ENCODE data around the gene DGKH. TPM values are rescaled to one million over a fixed set of nuclear protein-coding genes. Genes with fewer than 3 reads are reported as not detected.

DGKH gene
- total RNA-seq, 1 experiment from 2014 or later: 19.1 TPM

GRCh38 chr13:42119041-42119440 lies 70.6 kb downstream of the DGKH start:
- no peaks in the 10 kb centered on the region for H3K9me3 Mint-ChIP-seq (ENCODE audit: low read depth, unreplicated experiment)
- H3K27me3 Mint-ChIP-seq (ENCODE audit: unreplicated experiment): no peaks in the 10 kb centered on the region
- peaks cover 8% of the 10 kb centered on the region for H3K4me1 Mint-ChIP-seq (ENCODE audit: low read depth, unreplicated experiment)
- DNase-seq: no peak
- intact Hi-C loops (cut with micrococcal nuclease; ENCODE audit: unreplicated experiment): no loop called here
- no peak overlapping the region for H3K27ac Mint-ChIP-seq (ENCODE audit: unreplicated experiment)
- no TSS peak for BruUV-seq (replicated peaks)
- H3K4me3 Mint-ChIP-seq (ENCODE audit: low read depth, unreplicated experiment): no peak overlapping the region
- CTCF ChIA-PET: no interaction called here
- no peak for TF ChIP-seq CTCF (IDR thresholded peaks at IDR 0.05; ENCODE audit: unreplicated experiment)
- H3K36me3 Mint-ChIP-seq (ENCODE audit: insufficient read depth, unreplicated experiment): no peaks in the 10 kb centered on the region

GRCh38 chr13:42119875-42120274 lies 71.4 kb downstream of the DGKH start:
- H3K27me3 Mint-ChIP-seq (ENCODE audit: unreplicated experiment): no peaks in the 10 kb centered on the region
- no peaks in the 10 kb centered on the region for H3K36me3 Mint-ChIP-seq (ENCODE audit: insufficient read depth, unreplicated experiment)
- CTCF ChIA-PET: no interaction called here
- no TSS peak for BruUV-seq (replicated peaks)
- intact Hi-C loops (cut with micrococcal nuclease; ENCODE audit: unreplicated experiment): no loop called here
- TF ChIP-seq CTCF (IDR thresholded peaks at IDR 0.05; ENCODE audit: unreplicated experiment): no peak
- peaks cover 8% of the 10 kb centered on the region for H3K4me1 Mint-ChIP-seq (ENCODE audit: low read depth, unreplicated experiment)
- H3K4me3 Mint-ChIP-seq (ENCODE audit: low read depth, unreplicated experiment): no peak overlapping the region
- DNase-seq: no peak
- H3K9me3 Mint-ChIP-seq (ENCODE audit: low read depth, unreplicated experiment): no peaks in the 10 kb centered on the region
- H3K27ac Mint-ChIP-seq (ENCODE audit: unreplicated experiment): no peak overlapping the region

- no peaks in the 10 kb centered on the region for H3K4me1 Mint-ChIP-seq (ENCODE audit: low read depth, unreplicated experiment)
- no peaks in the 10 kb centered on the region for H3K27me3 Mint-ChIP-seq (ENCODE audit: unreplicated experiment)
- no peaks in the 10 kb centered on the region for H3K36me3 Mint-ChIP-seq (ENCODE audit: insufficient read depth, unreplicated experiment)
- no peak overlapping the region for H3K4me3 Mint-ChIP-seq (ENCODE audit: low read depth, unreplicated experiment)
- CTCF ChIA-PET: no interaction called here
- intact Hi-C loops (cut with micrococcal nuclease; ENCODE audit: unreplicated experiment): no loop called here
- DNase-seq: no peak
- BruUV-seq (replicated peaks): no TSS peak
- H3K27ac Mint-ChIP-seq (ENCODE audit: unreplicated experiment): no peak overlapping the region
- TF ChIP-seq CTCF (IDR thresholded peaks at IDR 0.05; ENCODE audit: unreplicated experiment): no peak
- H3K9me3 Mint-ChIP-seq (ENCODE audit: low read depth, unreplicated experiment): no peaks in the 10 kb centered on the region
Observed at GRCh38 chr13:42123600-42123999, 75.2 kb downstream of the DGKH start.

- no TSS peak for BruUV-seq (replicated peaks)
- CTCF ChIA-PET: no interaction called here
- DNase-seq: no peak
- no peaks in the 10 kb centered on the region for H3K27me3 Mint-ChIP-seq (ENCODE audit: unreplicated experiment)
- no peaks in the 10 kb centered on the region for H3K36me3 Mint-ChIP-seq (ENCODE audit: insufficient read depth, unreplicated experiment)
- H3K4me1 Mint-ChIP-seq (ENCODE audit: low read depth, unreplicated experiment): no peaks in the 10 kb centered on the region
- H3K4me3 Mint-ChIP-seq (ENCODE audit: low read depth, unreplicated experiment): no peak overlapping the region
- H3K9me3 Mint-ChIP-seq (ENCODE audit: low read depth, unreplicated experiment): no peaks in the 10 kb centered on the region
- no peak for TF ChIP-seq CTCF (IDR thresholded peaks at IDR 0.05; ENCODE audit: unreplicated experiment)
- intact Hi-C loops (cut with micrococcal nuclease; ENCODE audit: unreplicated experiment): no loop called here
- H3K27ac Mint-ChIP-seq (ENCODE audit: unreplicated experiment): no peak overlapping the region
Observed at GRCh38 chr13:42125046-42125445, 76.6 kb downstream of the DGKH start.

Data from Calu3 (cell line).